ENCODE measurements around the gene AHCTF1. TPM values are rescaled to one million over a fixed set of nuclear protein-coding genes. Genes with fewer than 3 reads are reported as not detected.

The AHCTF1 gene
- total RNA-seq, 1 experiment from 2014 or later = 65.8 TPM

DNA sequence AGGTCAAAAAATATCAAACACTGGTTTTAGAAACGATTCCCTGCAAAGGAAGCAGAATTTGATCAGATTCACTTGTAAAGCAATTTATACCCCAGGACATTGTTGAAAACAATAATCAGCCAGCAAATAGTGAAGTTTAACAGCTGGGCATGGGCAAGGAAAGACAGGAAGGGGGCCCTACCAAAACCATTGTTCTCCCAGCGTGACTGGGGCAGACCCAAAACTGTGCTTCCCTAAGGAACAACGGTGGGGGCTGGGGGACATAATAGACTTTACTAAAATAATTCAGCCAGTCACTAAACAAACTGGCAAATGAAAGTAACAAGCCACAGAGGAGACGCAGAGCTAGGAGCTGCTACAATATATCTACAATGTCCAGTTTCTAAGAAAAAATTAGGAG, 100.2 kb downstream of the AHCTF1 start:
- H3K4me3 ChIP-seq (ENCODE audit: low read depth, low read length, poor library complexity, severe bottlenecking) = no peak overlapping the region
- TF ChIP-seq, protein P1, sequence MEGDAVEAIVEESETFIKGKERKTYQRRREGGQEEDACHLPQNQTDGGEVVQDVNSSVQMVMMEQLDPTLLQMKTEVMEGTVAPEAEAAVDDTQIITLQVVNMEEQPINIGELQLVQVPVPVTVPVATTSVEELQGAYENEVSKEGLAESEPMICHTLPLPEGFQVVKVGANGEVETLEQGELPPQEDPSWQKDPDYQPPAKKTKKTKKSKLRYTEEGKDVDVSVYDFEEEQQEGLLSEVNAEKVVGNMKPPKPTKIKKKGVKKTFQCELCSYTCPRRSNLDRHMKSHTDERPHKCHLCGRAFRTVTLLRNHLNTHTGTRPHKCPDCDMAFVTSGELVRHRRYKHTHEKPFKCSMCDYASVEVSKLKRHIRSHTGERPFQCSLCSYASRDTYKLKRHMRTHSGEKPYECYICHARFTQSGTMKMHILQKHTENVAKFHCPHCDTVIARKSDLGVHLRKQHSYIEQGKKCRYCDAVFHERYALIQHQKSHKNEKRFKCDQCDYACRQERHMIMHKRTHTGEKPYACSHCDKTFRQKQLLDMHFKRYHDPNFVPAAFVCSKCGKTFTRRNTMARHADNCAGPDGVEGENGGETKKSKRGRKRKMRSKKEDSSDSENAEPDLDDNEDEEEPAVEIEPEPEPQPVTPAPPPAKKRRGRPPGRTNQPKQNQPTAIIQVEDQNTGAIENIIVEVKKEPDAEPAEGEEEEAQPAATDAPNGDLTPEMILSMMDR (conservative IDR thresholded peaks at IDR 0.05; ENCODE audit: low read depth, low read length) = no peak
- TF ChIP-seq EZH2 (IDR thresholded peaks at IDR 0.05; ENCODE audit: borderline replicate concordance, low read depth, low read length, poor library complexity, severe bottlenecking) = no peak
- BruUV-seq (replicated peaks) = no TSS peak
- intact Hi-C loops (cut with micrococcal nuclease; ENCODE audit: unreplicated experiment) = no loop called here
- ChIA-PET POLR2A (ENCODE audit: low non-redundant PET) (no interaction called here), CTCF (no interaction called here)
- no peaks in the 10 kb centered on the region for H3K27me3 ChIP-seq (replicated peaks; ENCODE audit: insufficient read depth, low read depth, low read length, poor library complexity)
- H3K36me3 ChIP-seq (ENCODE audit: insufficient read depth, low read length, poor library complexity, severe bottlenecking) = no peaks in the 10 kb centered on the region
- no peaks in the 10 kb centered on the region for H3K4me1 ChIP-seq (ENCODE audit: insufficient read depth, low read length, poor library complexity, severe bottlenecking)
- peaks cover 10% of the 10 kb centered on the region for H3K9me3 ChIP-seq (ENCODE audit: low read depth, low read length, poor library complexity, severe bottlenecking)
- H3K27ac ChIP-seq (ENCODE audit: low read depth, low read length, poor library complexity, severe bottlenecking) = no peak overlapping the region
- DNase-seq (ENCODE audit: low spot score) = no peak

DNA sequence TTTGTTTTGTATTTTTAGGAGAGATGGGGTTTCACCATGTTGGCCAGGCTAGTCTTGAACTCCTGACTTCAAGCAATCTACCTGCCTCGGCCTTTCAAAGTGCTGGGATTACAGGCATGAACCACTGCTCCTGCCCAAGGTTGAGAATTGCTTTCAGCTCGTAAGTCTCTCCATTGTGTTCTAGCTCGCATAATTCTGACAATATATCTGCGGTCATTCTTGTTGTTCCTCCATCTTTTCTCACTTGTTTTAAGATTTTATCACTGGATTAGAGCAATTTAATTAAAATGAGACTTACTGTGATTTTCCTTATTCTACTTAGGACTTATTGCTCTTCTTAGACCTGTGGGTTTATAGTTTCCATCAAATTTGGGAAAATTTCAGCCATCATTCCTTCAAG, 102.9 kb downstream of the AHCTF1 start:
- Histone ChIP-seq H3K4me3 (ENCODE audit: low read depth, low read length, poor library complexity, severe bottlenecking) (no peak overlapping the region), H3K9me3 (ENCODE audit: low read depth, low read length, poor library complexity, severe bottlenecking) (peaks cover 10% of the 10 kb centered on the region), H3K27ac (ENCODE audit: low read depth, low read length, poor library complexity, severe bottlenecking) (no peak overlapping the region), H3K27me3 (replicated peaks; ENCODE audit: insufficient read depth, low read depth, low read length, poor library complexity) (no peaks in the 10 kb centered on the region), H3K36me3 (ENCODE audit: insufficient read depth, low read length, poor library complexity, severe bottlenecking) (no peaks in the 10 kb centered on the region), H3K4me1 (ENCODE audit: insufficient read depth, low read length, poor library complexity, severe bottlenecking) (no peaks in the 10 kb centered on the region)
- POLR2A ChIA-PET (ENCODE audit: low non-redundant PET) = no interaction called here
- DNase-seq (ENCODE audit: low spot score) = no peak
- CTCF ChIA-PET = no interaction called here
- no peak for TF ChIP-seq EZH2 (IDR thresholded peaks at IDR 0.05; ENCODE audit: borderline replicate concordance, low read depth, low read length, poor library complexity, severe bottlenecking)
- TF ChIP-seq, protein P1 (conservative IDR thresholded peaks at IDR 0.05; ENCODE audit: low read depth, low read length) = no peak
- intact Hi-C loops (cut with micrococcal nuclease; ENCODE audit: unreplicated experiment) = no loop called here
- BruUV-seq (replicated peaks) = no TSS peak

DNA sequence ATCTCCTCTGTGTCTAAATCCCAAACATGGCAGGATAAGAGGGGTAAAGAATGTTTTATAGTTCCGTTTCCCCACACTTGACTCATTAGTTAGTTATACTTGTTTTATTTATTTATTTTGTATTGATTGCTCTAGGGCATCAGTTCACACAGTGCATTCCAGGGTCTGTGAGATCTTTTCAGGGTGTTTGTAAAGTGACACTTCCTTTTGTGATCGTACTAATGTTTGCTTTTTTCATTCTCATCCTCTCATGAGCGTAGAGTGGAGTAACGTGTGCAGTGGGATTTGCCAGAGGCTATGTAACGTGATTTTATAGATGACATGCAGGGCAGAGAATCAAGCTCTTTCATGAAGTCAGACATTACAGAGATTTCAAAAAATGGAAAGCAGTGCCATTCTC, 104.4 kb downstream of the AHCTF1 start:
- Histone ChIP-seq H3K4me3 (ENCODE audit: low read depth, low read length, poor library complexity, severe bottlenecking) (no peak overlapping the region), H3K27ac (ENCODE audit: low read depth, low read length, poor library complexity, severe bottlenecking) (no peak overlapping the region), H3K4me1 (ENCODE audit: insufficient read depth, low read length, poor library complexity, severe bottlenecking) (no peaks in the 10 kb centered on the region), H3K36me3 (ENCODE audit: insufficient read depth, low read length, poor library complexity, severe bottlenecking) (no peaks in the 10 kb centered on the region), H3K9me3 (ENCODE audit: low read depth, low read length, poor library complexity, severe bottlenecking) (peaks cover 10% of the 10 kb centered on the region), H3K27me3 (replicated peaks; ENCODE audit: insufficient read depth, low read depth, low read length, poor library complexity) (no peaks in the 10 kb centered on the region)
- POLR2A ChIA-PET (ENCODE audit: low non-redundant PET) = no interaction called here
- CTCF ChIA-PET = no interaction called here
- intact Hi-C loops (cut with micrococcal nuclease; ENCODE audit: unreplicated experiment) = no loop called here
- no peak for DNase-seq (ENCODE audit: low spot score)
- no TSS peak for BruUV-seq (replicated peaks)
- TF ChIP-seq EZH2 (IDR thresholded peaks at IDR 0.05; ENCODE audit: borderline replicate concordance, low read depth, low read length, poor library complexity, severe bottlenecking) = no peak
- TF ChIP-seq, protein P1 (conservative IDR thresholded peaks at IDR 0.05; ENCODE audit: low read depth, low read length) = no peak

All from A673 (cell line).